Measurements from ENCODE around the gene PTPDC1.

GRCh38 chr9:94142353-94142752, 58.1 kb downstream of the PTPDC1 start:
- TF ChIP-seq EZH2 (IDR thresholded peaks at IDR 0.05) = no peak
- TF ChIP-seq POLR2AphosphoS5 (IDR thresholded peaks at IDR 0.05; ENCODE audit: borderline replicate concordance, low read depth, low read length) = no peak
- no peak for TF ChIP-seq FOXP2 (optimal IDR thresholded peaks at IDR 0.05; ENCODE audit: control extremely low read depth, extremely low read length, insufficient read depth)

All from SK-N-MC (cell line).